NCI-H69 (cell line): ENCODE results near the gene RPUSD4.

ENCODE experiments used
- DNase-seq: peaks from one replicate; lab custom pipeline; 2025; lab: John Stamatoyannopoulos, UW

The RPUSD4 gene

DNA sequence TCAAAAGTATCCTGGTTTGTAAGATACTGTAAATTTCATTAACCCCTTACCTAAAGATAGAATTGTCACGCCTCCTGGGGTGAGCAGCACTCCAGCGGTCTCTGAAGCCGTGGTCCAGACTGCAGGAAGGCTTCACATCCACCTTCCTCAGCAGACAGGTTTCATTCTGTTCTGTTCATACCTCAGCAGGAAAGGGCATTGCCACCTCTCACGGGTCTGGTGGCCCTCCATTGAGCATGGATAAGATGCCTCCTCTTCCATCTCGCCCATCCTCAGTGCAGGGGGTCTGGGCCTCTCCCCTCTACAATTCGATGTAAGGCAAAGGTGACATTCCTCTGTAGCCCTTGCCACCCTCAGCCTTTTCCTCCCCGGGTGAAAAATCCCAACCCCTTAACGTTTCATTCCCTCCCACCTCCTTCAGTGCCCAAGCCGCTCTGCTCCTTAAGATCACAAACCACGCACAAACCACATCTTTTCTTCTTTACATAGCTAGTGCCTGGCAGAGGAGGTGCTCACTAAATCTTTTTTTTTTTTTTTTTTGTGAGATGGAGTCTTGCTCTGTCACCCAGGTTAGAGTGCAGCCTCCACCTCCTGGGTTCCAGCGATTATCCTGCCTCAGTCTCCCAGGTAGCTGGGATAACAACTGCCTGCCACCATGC, 28.5 kb downstream of the RPUSD4 start:
- DNase-seq: no peak

DNA sequence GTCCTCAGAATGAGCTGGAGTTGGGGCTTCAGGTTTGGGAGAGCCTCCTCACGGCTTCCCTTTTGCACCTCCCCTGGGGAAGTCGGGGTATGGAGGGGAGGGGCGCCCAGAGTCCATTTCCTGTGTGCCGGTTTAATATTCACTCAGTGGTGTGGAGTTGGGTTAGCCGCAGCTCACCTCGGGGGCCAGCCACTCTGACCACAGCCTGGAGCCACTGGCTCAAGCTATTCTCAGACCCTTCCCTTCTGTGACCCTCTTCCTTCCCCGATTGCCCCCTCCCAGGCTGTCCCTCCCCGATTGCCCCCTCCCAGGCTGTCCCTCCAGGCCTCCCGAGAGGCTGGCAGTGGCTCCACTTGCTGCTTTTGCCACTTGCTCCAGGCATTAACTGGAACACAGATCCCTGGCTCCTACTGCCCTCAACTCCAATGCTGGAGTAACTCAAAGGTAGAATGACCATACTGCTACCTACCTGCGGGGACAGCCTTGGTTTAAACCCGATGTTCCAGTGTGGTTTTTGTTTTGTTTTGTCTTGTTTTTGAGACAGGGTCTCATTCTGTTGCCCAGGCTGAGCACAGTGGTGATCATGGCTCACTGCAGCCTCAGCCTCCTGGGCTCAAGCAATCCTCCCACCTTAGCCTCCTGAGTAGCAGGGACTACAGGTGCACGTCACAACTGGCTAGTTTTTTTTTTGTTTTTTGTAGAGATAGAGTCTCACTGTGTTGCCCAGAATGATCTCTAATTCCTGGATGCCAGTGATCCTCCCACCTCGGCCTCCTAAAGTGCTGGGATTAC, 29.3 kb downstream of the RPUSD4 start:
- no peak for DNase-seq

DNA sequence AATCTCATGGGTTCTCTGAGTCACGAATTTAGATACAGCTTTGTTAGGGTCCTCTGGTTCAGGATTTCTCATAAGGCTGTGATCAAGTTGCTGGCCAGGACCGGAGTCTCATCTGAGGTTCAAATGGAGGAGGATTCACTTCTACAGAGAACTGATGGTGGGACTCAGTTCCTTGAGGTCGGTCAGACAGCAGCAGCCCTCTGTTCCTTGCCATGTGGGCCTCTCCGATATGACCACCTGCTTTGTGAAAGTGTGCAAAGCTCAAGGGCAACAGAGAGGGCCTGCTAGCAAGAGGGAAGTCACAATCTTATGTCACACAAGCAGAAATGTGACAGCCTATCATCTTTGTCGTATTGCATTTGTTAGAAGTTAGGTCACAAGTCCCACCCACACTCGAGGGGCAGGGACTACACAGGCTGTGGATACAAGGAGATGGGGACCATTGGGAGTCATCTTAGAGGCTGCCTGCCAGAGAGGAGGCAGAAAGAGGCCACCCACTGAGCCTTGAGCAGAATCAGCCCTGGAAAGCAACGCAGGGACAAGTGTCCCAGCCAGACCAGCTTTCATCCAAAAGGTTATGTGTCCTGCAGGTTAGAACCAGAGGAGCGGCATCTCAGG, 34.5 kb downstream of the RPUSD4 start:
- no peak for DNase-seq

DNA sequence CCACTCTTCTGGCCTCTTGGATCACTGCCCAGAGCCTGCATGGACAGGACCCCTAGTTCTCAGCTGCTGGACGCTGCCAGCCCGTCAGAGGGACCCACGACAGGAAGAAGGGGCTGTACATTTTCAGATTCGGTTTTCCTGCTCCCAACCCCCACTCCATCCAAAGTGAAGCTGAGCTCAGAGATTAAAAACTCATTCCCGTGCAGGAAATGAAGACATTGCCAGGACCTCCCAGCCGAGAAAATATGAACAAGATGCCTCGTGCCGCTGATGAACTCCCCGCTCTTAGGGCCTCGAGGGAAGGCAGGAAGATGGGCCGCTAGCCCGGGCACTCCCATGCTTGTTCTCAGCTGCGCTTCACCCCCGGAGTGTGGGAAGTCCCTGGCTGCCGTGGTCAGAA, 36.1 kb downstream of the RPUSD4 start:
- DNase-seq: no peak

DNA sequence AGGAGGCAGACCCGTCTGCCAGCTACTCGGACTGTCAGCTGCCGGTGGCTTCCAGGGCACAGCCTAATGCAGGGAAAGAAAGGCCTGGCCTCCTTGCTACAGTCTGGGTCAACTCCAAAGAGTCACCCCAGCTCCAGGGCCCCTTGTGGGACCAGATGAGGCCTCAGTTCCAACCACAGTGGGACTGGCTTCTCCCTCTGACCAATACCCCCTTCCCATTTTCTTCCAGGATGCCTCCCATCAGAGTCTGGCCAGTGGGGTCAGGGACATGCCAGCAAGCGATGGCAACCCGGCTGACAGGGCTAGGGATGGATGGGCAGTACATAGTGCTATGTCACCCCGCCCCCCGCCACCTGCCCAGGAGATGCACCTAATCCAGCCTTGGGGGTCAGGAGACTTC, 36.6 kb downstream of the RPUSD4 start:
- DNase-seq: no peak

DNA sequence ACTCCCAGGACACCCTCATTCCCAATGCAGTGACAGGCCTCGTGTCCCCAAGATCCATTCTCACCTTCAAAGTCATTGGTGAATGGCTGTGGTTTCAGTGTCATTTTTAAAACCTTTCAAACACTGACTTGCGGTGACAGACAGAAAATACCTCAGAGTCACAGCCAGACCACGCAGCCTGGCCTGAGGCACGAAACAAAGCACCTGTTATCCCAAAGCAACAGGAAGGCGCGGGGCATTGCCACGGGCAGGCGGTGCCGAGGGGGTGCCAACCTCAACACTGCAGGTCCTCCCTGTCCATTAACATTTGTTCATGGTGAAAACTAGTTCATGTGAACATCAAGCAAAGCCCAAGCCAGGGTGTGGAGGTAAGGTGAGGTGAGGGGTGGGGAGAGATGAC, 38.2 kb downstream of the RPUSD4 start:
- no peak for DNase-seq

DNA sequence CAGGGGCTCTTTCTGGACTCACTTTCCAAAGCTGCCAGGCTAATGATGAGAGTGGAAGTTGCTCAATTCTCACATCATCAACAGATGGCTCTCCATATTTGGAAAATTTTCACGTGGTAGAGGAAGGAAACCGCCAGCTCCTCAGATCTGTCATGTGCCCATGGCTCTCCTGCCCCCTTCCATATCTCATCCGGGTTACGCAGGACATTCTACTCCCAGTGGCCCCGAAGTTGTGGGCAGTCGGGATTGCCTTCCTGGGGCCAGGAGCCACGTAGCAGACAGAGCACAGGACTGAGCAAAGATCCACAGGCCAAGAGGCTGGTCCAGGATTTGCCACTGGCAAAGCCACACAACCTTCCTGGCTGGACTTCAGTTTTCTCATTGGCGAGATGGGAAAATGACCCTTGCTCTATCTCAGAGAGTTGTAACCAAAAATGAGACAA, 38.8 kb downstream of the RPUSD4 start:
- no peak for DNase-seq

DNA sequence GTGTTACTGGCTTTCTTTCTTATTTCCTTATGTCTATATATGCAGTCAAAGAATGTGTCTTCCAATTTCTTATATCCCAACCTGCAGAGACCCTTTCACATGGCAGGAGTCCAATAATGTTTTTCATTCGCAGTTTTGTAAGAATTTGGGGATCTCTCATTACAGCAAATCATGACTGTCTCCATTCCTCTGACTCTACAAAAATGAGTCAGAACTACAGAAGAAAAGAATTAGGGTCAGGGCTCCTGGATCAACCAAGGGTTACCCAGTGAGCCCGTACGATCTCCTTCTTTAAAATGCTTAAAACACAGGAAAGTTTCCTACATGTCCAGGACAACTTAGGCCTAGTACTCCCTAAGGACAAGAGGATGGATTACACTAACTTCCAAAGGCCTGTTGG, 42.2 kb downstream of the RPUSD4 start:
- DNase-seq: no peak

DNA sequence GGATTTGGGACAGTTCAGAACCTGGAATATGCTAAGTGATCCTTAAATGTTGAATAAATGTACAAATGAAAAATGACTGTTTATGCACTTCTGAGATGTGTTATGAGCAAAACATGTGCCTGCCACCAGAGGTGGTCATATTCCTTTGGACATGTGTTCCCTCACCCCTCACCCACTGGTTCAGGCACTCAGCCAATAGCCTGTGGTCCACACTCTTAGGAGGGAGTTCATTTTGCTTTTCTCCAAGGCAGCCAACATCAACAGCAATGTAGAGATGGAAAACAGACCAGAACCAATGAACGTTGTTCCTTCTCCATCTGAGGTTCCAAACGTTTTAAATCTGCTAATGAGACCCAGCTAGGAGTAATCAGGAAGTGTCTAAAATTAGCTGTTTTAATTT, 44.0 kb downstream of the RPUSD4 start:
- DNase-seq: no peak

DNA sequence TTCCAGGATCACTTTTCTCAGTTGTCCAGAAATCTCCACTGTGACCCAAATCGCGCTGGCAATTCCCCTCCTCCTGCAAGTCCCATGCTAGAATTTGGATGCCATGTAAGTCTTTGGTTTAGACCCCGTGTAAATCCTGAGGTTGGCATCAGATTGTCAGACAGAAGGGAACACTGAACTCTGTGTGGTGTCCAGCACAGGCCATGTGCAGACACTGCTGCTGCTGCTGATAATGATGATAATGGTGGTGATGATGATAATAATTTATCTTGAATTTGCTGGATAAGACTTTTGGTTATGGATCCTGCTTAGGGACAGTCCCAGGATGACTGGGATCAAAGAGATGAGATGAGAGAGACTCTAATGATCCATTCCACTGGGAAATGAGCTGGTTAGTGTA, 45.0 kb downstream of the RPUSD4 start:
- no peak for DNase-seq

DNA sequence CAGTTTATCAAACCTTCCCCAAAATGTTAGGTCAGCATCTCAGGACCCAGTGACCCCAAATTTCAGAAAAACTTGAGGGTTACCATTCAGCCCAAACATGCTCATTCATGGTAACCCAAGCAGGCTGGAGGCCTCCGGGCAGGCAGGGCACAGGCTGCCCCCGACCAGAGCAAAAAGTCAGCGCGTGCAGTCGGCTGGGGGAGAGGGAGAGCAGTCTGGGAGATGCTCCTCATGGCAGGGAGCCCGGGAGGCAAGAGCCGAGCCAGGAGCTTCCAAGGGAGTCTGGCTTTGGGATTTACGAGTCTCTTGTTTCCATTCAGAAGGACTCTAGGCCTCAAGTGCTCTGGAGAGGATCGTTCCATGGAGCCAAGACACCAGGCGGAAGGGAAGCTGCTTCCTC, 45.7 kb downstream of the RPUSD4 start:
- DNase-seq: no peak

DNA sequence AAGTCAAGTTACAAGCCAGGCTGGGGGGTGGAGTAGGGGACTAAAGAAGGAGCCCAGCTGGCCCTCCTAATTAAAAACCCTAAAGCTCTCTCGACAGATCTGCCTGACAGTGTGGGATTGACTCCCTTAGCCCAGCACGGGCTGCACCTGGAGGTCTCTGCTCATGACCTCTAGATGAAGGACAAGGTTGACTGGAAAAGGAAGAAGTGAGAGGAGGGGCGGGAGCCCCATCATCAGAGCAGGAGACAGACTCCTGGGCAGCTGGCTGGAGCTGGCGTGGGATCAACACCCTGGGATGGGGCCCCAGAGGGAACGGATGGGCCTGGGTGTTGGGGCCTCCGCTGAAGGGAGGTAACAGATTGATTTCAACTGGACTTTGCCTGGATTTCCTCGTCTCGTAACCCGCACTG, 46.1 kb downstream of the RPUSD4 start:
- no peak for DNase-seq

DNA sequence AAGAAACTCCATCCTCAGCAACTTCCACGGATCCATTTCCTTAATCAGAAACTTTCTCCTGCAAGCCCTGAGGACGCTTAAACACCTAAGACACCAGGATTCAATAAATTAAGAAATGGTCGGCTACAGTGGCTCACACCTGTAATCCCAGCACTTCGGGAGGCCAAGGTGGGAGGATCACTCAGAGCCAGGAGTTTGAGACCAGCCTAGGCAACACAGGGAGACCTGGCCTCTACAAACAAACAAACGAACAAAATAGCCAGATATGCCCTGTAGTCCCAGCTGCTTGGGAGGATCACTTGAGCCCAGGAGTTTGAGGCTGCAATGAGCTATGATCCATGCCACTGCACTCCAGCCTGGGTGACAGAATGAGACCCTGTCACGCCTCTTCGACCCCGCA, 46.7 kb downstream of the RPUSD4 start:
- no peak for DNase-seq

DNA sequence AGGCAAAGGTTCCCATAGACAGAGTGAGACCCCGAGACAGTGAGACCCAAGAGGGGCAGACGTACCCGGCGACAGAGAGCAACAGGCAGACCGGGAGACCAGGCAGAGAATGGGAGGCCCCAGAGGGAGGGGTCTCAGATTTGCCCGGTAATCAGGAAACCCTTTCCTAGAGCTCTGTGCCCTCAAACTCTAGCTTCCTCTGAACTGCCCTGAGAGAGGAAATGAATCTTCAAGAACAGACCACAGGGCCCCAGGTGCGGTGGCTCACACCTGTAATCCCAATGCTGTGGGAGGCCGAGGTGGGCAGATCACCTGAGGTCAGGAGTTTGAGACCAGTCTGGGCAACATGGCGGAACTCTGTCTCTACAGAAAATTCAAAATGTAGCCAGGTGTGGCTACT, 47.7 kb downstream of the RPUSD4 start:
- no peak for DNase-seq

DNA sequence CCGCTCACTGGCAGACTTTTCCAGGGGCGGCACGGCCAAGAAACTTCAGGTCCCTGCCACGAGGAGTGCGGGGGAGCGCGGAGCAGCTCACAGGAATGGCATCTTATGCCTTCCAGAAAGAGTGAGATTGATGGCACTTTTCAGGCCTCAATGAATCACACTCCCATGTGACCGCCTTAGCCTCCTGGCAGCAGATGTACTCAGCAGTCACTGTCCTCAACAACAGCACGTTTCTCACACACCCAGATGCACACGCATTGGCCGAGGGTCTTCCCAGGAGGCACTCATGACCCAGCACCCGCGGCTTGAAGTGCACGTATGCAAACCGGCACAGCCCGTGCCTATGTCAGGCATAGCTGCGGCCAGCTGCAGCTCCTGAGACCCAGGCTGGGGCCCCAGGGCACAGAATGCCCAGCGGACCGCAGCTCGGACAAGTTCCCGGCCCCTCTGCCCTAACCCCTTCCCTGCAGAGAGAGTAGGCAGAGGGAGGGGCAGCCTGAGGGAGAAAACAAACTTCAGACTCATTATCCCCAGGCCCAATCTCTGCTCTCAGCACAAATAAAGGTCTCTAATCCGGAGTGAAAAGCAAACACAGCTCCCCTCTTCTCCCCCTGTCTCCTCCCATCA, 48.3 kb downstream of the RPUSD4 start:
- peak; percentile 25 for DNase-seq

DNA sequence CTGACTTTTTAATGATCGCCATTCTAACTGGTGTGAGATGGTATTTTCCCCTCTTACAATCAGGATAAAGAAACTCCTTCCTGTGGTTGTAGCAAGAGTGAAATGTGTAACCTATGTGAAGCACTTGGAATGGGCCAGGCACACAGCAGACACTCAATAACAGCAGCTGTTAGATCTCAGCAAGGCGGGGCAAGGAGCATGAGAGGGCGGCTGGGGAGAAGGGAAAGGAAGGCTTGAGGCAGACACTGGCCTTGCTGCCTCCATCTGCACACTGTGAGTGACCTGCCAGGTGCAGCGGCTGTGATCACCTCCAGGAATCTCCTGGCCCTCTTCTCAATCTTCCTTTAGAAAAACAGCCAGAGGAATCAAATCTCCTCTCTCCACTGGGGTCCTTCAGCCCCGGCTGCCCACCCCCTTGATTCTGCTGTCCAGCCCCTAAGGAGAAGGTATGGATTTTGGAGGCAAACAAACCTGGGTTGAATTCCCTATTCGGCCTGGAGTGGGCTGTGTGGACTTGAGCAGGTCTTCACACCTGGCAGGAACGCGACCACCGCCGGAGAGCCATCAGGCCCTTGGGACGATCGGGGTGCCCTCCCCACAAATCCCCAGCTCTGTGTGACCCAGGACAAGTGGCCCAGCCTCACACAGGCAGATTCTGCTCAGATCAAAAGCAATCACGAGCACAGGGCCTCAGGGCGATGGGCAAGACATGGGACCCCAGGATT, 49.0 kb downstream of the RPUSD4 start:
- DNase-seq: no peak

DNA sequence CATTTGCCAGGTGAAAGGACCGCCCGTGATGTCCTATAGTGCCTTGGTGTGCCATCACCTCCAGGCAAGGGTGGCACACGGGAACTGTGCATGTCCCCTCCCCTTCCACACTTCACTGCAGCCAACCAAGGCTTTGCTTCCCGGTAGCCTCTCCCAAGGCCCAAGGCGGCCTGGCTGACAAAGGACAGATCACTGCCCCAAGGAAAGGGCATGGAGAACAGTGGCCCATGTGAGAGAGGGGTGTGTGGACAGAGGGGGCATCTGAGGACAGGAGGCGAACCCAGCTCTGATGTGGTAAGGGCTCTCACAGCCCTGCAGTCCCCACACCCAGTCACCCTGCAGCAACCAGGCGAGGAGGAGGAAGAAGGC, 50.4 kb downstream of the RPUSD4 start:
- no peak for DNase-seq

DNA sequence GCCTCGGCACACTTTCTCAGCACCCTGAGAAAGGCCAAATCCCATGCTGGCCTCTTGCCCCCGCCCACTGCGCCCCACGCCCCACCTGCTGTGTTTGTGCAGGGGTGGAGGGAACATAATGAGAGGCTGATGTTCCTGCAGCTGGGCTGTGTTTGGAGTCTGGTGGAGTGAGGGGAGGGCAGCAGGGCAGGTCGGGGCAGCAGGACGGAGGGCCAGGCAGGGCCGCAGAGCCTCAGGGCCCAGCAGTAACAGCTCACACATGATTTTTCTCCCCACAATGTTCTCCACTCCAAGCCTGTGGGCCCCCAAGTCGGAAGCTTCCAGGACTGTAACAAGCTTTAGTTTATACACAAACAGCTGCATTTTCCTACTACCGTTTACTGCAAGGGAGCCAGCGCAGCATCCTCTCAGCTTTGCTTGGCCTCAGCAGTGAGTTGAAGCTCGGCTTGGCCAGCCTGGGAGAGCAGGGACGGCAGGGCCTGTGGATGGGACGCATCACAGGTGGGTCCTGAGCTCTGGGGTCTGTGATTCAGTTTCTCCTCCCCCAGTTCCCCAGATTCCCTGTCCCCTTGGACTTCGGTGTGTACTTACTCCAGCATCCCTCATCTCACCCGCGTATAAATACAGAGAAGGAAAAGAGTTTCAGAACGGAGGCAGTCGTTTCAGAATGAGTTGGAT, 51.0 kb downstream of the RPUSD4 start:
- DNase-seq: peak; percentile 26

DNA sequence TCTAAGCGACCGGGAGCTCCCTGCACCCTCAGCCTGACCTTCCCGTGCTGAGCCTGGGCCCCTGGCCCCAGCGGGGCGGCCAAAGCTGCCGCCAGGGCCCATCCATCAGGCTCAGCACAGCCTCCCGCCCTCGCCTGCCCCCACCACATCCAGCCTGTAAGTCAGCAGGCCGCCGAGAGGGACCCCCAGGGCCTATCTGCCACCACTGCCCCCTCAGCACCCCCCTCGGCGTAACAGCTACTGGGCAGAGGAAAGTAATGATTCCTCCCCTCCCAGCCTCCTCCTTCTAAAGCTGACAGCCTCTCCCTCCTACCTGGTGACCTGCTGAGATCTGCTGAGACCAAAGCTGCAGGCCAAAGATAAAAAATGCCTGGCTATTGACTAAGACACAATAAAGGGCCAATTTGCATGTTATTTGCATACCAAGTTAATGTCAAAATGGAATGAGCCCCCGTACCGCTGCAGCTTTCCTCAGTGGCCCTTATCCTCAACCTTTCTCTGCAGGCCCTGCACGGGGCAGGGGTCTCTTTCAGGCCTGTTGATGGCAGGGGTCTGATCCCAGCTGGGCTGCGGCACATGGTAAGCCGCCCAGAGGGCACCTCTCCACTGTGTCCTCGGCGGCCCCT, 51.6 kb downstream of the RPUSD4 start:
- peak; percentile 37 for DNase-seq

DNA sequence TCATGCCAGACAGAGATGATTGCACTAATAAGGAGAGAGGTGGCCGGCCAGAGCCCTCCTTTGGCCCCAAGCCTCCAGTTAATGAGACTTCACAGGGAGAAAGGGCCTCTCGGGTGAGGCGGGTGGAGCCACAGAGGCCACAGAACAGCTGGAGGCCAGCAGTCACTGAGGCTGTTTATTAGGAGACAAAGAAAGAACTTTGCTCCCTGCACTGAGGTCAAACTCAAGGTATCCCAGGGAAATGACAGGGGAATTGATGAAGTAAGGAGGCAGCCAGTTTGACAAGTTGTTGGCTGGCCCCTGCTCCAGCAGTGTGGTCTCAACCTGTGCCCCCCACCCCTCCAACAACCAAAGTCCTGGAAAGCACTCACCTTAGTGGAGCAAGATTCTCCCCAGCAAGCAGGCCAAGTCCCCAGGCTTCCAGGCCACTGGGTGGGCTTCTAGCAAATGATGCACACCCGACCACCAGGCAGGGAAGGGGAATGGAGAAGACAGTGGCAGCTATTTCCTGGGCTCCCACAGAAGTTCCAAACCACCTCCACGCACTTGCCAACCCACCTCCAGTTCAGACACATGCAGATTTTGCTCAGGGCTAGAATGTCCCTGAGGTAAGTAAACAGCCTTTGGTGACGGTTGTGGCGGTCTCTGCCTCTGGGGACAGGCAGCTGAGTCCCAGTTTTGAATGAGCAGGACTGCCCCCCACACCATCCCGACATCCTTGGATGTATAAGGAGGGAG, 53.2 kb downstream of the RPUSD4 start:
- no peak for DNase-seq
